CD4-positive, alpha-beta T cell treated with Interleukin-6 at 100 ng/mL for 8 hours (primary cell): Measurements from ENCODE around the gene PTPRU.
"Not testable (repeated sequence)": the region's sequence is repeated elsewhere in the genome, so short reads cannot be mapped to it uniquely, and the experiment has no call there.

Source experiments
- DNase-seq: peaks from one replicate; pipeline ENCODE4 v3.0.0-alpha.2; 2020; ENCODE audit warnings: mixed read lengths, low spot score

PTPRU gene

GRCh38 chr1:29290414-29290985 is 54.2 kb downstream of the PTPRU start:
- no peak for DNase-seq

DNA sequence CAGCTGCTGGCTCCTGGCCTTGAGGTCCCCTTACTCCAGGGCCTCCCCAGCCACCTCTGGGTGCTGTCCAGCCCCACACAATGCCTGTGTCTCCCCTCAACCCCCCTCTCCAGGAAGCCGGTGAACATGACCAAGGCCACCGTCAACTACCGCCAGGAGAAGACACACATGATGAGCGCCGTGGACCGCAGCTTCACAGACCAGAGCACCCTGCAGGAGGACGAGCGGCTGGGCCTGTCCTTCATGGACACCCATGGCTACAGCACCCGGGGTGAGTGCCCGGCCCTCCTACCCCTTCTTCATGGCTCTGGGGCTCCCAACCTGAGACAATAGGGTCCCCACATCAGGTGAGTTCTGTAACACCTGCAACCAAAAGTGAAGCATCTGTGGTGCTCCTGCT is 55.4 kb downstream of the PTPRU start:
- DNase-seq = no peak

GRCh38 chr1:29292344-29292743 is 56.0 kb downstream of the PTPRU start:
- DNase-seq = no peak

GRCh38 chr1:29297450-29297849 is 61.1 kb downstream of the PTPRU start:
- DNase-seq = no peak

- DNase-seq = no peak
These were observed 61.9 kb downstream of the PTPRU start for GRCh38 chr1:29298246-29298645.

GRCh38 chr1:29299446-29299845 is 63.1 kb downstream of the PTPRU start:
- DNase-seq = no peak

DNA sequence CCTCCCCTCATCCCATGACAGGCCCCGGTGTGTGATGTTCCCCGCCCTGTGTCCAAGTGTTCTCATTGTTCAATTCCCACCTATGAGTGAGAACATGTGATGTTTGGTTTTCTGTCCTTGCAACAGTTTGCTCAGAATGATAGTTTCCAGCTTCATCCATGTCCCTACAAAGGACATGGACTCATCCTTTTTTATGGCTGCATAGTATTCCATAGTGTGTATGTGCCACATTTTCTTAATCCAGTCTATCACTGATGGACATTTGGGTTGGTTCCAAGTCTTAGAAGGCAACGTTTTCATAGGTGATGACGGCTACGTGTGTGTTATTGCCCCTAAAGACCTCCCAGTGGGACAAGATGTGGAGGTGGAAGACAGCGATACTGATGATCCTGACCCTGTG is 65.4 kb downstream of the PTPRU start:
- not testable (repeated sequence) for DNase-seq

- DNase-seq = no peak
These were observed 67.1 kb downstream of the PTPRU start for GRCh38 chr1:29303201-29304024.

GRCh38 chr1:29304025-29304684 is 67.8 kb downstream of the PTPRU start:
- DNase-seq = no peak

DNA sequence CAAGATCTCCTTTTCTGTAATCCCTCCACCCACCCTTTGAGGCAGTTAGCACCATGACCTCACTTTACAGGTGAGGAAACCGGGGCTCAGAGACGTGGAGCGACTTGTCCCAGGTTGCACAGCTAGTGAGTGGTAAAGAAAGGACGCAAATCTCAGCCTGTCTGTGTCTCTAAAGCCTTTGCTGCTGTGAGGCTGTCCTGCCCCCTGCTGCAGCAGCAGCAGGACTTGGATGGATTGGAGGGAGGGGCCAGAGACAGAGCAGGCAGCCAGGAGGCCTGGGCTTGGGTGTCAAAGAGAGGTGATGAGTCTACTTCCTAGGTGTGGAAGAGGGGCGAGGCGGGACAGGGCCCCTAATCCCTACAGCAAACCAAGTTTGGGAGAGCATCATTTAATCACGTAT is 69.6 kb downstream of the PTPRU start:
- no peak for DNase-seq

GRCh38 chr1:29306471-29307140 is 70.3 kb downstream of the PTPRU start:
- no peak for DNase-seq

- DNase-seq = no peak
These were observed 72.8 kb downstream of the PTPRU start for GRCh38 chr1:29309075-29309474.

GRCh38 chr1:29309621-29310020 is 73.3 kb downstream of the PTPRU start:
- no peak for DNase-seq

GRCh38 chr1:29310616-29311180 is 74.4 kb downstream of the PTPRU start:
- DNase-seq = no peak

DNA sequence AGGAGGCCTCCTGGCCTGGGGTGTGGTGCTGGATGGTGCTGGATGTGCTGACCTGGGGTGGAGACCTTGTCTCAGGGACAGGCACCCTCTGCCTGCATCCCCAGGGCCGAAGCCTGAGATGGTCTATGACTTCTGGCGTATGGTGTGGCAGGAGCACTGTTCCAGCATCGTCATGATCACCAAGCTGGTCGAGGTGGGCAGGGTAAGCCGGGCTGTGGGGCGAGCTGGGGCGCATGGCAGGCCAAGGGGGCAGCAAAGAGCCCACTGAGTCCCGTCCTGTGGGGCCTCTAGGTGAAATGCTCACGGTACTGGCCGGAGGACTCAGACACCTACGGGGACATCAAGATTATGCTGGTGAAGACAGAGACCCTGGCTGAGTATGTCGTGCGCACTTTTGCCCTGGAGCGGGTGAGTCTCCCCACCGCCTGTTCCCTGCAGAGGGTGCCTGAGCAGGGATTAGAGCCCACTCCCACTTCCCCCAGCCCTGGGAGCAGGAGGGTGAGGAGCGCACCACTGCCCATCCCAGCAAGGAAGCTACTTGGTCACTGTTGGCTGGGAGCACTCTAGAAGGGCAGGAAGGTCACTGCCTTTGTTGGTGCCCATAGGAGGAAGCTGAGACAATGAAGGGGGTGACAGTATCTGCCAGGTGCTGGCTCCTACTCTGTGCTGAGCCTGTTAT is 75.2 kb downstream of the PTPRU start:
- DNase-seq = no peak

DNA sequence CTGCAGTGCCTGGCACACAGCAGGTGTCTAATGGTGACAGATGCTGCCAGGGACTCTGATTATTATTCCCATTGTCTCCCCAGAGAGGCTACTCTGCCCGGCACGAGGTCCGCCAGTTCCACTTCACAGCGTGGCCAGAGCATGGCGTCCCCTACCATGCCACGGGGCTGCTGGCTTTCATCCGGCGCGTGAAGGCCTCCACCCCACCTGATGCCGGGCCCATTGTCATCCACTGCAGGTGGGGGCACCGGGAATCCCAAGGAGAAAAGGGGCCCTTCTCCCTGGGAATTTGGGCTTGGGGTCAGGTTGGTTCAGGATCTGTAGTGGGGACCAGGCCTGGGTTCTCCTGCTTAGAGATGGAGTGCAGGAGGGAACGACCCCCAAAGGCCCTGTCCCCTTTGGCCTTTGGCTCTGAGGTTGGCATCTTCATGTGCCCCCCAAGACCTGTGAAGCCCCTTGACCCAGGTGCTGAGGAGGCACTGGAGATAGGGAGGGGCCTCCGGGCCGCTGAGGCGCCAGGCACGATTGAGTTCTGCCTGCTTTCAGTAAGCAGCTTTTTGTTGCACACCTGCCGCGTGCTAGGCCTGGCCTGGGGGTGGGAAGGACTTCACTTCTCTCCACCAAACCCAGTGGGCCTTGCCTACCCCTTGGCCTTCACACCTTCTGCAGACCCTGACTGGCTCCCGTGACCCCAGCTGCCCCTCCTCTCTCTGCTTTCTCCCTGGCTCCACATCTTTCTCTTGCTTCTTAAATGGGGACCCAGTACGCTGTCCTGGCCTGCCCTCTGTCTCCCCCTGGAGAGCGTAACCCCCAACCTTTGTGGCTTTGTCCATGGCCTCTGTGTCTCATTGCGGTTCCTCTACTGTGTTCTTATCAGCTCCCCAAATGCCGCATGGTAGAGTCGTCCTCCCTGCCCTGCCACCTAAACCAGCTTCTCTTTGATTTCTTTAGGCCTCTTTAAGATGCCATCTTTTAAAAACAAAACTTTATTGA is 76.4 kb downstream of the PTPRU start:
- no peak for DNase-seq

DNA sequence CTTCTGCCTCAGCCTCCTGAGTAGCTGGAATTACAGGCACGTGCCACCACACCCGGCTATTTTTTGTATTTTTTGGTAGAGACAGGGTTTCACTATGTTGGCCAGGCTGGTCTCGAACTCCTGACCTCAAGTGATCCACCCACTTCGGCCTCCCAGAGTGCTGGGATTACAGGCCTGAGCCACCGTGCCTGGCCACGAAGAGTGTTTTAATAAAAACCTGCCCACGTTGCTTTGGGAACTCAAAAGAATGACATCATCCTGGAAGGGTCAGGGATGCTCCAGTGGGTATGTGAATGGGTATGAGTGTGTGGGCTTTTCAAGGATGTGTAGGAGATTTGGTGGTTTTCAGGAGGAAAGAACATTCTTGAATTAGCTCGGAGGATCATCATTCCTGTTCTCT is 78.4 kb downstream of the PTPRU start:
- DNase-seq = not testable (repeated sequence)

GRCh38 chr1:29315262-29315661 is 78.9 kb downstream of the PTPRU start:
- no peak for DNase-seq

GRCh38 chr1:29315876-29316275 is 79.6 kb downstream of the PTPRU start:
- DNase-seq = no peak
